HG02642 (cell line): ENCODE measurements around the gene ATXN1.

Experiments used
- ATAC-seq: cut with Tn5 transposase; IDR thresholded peaks from one replicate; pipeline ENCODE4 v1.9.1; 2021; ENCODE audit warnings: mild to moderate bottlenecking; ENCODE audit not compliant: unreplicated experiment, poor library complexity

ATXN1 gene

DNA sequence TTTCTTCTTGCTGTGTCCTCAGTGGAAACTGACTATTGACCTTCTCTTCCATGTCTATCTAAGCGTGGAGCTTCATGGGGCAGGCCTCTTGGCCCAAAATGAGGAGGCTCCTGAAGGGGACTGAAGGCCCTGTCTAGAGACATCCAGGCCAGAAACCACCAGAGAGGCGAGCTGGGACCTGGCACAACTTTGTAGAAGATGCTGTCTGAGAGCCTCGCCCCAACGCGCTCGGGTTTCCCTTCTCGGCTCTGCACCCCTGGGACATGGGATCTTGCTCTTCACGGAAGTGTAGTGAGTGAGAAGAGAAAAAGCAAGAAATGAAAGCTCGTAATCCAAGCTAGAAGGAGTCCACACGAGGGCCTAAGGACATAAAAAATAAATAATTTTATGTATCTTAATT is 426.1 kb downstream of the ATXN1 start:
- no peak for ATAC-seq

DNA sequence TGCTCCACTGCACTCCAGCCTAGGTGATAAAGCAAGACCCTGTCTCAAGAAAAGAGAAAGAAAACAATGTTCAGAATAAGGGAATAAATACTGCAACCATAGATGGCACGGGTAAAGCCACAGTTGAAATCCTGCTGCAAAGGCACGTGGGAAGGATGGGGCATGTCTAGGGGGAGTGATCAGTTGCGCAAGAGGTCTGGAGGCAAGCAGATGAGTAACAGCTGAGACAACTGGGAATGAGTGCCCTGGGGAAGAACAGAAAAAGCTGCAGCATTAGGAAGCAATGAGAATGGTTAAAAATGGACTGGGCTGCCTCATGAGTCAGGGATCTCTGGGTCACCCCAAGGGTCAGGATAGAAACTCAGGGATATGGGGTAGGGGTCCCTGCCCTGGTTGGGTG is 426.6 kb downstream of the ATXN1 start:
- no peak for ATAC-seq

DNA sequence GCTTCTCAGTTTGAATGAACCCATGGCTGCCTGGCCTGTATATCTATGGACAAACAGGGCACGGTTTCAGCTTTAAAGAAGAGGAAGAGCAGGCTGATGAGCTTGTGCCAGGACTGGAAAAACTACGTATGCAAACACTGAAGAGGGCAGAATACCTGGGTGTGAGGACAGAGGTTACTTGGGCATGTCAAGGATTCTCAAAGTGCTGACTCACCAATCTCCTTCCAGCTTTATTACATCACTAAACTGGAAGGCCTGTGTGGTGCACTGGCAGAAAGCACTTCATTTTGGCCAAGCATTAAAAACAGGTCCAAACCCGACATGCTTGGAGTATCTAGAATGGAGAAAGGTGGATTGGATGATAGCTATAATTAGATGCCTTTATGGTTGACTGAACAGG is 427.7 kb downstream of the ATXN1 start:
- ATAC-seq, result no peak

DNA sequence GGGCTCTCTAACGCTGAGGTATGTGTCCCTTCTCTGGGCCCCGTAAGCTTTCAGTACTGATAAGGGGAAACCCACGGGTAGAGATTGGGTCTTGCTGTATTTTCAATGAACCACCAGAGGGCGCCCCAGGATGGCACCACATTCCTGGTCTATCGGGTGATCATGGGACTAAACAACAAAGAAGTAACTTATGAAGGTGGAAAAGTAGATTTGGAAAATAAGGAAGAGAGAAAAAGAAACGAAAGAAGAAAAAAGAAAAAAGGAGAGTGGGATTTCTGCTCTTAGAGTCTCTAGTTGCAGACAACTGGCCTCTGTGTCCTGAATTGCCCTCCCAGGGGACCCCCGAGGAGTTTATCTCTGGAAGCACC is 429.1 kb downstream of the ATXN1 start:
- ATAC-seq, result peak; percentile 85

DNA sequence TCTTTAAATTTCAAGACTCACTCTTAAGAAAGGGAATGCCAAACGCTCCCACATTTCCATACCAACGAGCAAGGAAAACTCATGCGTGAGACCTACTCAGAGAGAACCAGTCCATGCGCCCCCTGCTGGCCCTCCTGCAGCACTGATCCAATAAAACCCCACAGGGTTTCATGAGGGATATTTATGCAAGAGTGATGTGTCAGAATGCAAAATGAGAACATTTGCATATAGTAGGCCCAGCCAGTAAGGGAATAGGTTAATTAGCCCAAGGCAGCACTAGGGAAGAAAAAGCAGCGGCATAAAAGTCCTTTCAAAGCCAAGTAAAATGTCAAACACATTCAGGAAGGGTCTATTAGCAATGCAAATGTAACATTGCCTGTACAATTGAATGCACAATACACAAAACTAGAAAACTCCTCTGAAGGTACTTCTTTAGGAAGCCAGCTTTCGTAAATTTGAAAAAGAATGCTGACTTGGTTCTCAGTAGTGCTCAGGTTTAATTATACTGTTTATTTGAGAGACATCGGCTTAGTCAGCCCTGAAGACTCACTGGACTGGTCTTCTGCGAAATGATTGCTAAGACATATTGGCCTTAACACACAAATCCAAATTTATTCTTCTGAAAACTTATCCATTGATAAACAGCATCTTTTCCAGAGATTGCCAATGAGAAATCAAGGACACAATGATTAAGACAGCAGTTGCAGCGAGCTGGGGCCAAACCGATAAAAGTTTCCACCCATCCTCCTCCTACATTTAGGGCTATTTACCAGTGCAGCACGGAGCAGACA is 429.7 kb downstream of the ATXN1 start:
- peak; percentile 41 for ATAC-seq

DNA sequence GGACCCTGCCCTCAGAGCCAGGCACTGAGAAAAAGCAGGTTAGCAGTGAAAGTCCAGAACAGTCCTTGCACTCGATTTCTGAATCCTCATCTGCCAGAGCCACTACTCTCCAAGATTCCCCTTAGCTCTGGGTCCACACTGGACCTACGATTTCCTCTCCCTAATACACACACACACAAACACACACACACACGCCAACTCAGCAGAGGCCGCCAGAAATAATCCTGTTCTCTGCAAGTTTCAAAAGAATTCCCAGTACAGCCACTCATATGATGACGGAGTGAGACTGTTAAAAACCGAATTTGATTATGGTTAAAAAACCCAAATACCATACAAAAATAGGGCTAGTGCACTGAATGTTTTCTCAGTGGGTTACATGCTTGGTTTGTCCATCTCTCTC is 432.0 kb downstream of the ATXN1 start:
- ATAC-seq, result no peak

DNA sequence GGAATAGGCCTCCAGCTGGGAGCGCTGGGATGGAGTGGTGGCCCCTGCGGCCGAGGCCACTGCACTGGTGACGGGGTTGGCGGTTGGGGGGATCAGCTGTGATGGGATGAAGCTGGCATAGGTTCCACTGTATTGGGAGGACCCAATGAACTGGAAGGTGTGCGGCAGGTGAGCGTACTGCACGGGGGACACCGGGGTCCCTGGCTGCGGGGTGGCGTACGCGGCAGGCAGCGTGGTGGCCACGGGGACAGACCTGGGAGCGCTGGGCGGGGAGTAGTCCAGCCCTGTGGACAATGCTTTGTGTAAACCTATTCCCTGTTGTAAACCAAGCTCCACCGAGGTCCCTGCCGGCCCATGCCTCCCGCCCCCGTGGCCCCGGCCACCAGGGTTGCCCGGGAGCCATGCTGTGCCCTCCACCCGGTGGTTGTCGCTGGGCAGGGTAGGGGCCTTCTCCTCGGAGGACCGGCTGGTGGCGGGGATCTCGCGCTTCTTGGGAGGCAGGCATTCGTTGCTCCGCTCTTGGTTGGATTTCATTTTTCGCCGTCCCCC is 433.4 kb downstream of the ATXN1 start:
- no peak for ATAC-seq

DNA sequence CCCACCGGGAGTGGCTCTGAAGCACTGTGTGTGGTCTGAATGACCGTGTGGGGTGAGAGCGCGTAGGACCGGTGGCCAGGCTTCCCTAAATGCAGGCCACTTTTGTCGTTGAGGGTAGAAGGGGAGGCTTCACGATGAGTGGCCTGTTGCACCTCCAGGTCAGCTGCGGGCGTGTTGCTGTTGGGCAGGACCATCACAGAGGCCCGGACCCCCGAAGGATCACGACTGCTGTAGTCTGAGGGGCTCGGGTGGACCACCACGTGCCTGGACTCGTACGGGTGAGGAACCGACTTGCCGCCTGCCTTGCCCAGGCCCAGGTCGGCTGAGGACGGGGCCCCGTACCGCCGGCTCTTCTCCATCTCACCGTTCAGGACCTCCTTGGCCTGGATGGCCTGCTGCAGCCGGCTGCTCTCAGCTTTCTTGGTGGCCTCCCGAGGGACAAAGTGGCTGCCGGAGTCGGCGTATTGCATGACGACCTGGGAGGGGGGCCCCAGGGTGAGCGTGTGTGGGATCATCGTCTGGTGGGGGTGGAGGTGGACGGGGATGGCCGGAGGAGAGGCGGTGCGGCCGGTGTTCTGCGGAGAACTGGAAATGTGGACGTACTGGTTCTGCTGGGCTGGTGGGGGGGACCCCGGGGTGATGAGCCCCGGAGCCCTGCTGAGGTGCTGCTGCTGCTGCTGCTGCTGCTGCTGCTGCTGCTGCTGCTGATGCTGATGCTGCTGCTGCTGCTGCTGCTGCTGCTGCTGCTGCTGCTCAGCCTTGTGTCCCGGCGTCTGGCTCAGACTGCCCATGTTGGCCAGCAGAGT is 434.1 kb downstream of the ATXN1 start:
- ATAC-seq, result no peak

DNA sequence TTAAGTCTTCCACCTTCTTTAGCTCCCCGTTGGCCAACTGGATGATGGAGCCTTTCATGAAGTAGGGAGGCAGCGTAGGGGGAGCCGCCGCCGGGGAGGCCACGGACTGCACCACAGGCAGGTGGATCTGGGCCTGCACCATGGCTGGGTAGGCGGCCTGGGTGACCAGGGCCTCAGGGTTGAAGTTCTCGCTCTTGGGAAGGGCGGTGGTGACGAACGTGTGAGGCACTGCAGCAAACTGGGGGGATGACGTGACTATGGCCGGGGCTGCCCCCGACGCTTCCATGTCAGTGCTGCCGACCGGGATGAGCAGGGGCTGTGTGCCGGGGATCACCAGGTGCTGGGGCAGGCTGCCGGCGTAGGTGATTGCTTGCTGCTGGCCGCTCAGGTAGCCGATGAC is 434.7 kb downstream of the ATXN1 start:
- no peak for ATAC-seq

DNA sequence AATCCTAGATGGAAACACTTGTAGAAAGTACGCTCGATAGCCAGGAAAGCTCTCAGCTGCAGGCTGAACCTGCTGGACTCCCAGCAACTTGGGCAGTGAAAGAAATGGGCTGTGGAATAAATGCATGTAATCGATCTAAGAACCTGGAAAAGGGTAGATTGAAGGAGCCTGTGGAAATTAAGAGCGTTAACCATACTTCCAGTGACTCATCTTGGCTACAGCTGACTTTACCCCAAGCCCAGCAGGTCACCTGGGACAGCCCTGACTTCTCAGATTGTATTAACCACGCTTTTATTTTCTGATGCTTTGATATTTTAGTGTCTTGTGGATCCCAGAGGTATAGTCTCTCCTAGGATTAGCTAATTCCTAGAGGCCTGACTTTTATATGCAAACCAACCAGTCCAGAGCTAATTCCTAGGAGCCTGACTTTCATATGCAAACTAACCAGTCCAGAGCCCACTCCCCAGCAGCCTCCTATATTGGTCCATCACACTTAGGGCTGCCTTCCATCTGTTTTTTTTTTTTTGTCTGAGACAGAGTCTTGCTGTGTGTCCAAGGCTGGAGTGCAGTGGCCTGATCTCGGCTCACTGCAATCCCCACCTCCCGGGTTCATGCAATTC is 436.5 kb downstream of the ATXN1 start:
- ATAC-seq, result no peak

DNA sequence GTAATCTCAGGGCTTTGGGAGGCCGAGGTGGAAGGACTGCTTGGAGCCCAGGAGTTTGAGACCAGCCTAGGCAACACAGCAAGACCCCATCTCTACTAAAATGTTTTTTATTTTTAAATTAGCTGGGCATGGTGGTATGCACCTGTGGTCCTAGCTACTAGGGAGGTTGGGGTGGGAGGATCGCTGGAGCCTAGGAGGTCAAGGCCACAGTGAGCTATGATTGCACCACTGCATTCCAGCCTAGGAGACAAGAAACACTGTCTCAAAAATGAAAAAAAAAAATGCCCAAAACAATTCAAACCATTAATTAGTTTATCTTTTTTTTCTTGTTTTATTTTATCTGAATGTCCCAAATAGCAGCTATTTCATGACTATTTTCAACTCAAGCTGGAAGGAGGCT is 437.1 kb downstream of the ATXN1 start:
- ATAC-seq, result no peak

DNA sequence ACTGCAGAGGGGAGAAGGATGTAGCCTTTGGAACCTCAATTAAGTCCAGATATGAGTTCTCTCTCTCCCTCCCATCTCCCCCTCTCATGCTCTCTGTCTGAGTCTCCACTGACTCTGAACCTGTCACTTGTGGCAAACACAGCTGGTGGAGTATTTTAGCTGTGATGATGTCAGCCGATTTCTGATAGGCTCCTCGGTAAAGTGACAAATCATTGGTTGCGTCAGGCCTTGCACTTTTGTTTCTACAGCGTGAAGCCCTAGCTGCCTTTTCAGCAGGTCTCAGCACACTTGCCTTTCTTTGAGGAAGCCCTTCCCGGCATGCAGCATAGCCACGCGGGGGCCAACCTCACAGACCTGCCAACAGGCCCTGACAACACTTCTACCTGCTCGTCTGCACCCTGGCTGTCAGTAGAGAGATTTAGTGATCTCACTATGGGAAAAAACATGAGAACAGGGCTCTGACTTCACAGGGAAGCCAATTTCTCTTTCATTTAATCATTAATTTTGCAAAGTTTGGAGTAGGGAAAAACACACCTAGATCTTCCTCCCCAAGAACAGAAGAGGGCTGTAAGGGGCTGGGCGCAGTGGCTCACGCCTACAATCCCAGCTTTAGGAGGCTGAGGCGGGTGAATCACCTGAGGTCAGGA is 438.5 kb downstream of the ATXN1 start:
- ATAC-seq, result peak; percentile 77

DNA sequence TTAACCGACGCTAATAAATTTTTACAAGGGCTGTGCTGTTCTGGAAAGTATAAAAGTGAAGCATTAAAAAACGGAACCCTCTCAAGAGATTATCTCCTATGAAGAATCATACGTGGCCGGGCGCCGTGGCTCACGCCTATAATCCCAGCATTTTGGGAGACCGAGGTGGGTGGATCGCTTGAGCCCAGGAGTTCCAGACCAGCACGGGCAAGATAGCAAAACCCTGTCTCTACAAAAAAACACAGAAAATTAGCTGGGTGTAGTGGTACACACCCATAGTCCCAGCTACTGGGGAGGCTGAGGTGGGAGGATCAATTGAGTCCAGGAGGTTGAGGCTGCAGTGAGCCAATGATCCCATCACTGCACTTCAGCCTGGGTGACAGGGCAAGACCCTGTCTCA is 439.4 kb downstream of the ATXN1 start:
- no peak for ATAC-seq

DNA sequence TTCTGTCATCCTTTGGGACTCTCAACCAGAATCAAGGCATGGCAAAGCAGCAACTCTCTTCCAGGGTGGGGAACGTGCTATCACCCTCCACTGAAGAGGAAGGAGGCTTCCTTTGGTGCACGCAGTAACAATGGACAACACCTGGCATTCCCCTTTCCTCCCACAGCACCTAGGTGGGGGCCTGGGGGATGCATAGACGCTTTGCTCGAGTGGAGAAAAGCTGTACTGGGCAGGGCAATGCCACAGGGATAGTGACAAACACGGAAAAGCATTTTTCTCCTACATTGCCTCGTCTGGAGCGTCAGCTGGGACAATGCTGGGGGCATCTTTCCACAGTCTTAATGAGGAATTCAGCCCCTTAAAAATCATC is 439.9 kb downstream of the ATXN1 start:
- ATAC-seq, result no peak

DNA sequence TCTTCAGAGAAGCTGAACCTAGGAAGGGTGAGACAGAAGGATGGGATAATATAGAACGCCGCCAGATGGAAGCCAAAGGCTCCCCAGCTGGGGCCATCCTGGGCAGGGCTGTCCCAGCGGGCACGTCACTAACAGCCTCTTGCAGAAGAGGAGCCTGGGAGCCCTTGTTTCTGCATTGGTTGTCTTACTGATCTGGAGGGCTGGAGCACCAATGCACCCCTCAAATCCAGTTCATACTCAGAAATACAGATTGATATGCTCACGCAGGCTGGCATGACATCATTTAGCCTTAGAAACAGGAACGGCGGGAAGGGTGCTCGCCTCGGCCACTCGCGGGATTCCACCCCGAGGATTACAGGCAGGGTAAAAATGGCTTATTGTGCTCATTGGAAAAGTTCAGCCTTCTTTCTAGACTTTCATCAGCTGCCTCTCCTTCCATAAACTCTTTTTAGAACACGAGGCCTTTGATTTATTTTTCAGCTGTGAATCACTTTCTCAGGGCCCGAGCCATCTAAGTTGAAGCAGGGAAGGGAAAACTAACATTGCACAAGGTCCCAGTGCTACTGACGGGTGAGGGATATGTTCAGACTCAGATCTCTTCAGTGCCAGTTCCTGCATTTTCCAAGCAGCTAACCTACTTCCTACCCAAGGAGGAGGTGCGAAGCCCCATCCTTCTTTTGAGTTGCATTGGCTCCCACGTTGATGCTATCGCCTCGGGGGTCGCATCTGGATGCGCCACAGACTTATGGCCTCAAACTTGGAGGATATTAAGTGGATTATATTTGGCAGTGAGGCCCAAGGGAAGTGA is 440.5 kb downstream of the ATXN1 start:
- no peak for ATAC-seq

DNA sequence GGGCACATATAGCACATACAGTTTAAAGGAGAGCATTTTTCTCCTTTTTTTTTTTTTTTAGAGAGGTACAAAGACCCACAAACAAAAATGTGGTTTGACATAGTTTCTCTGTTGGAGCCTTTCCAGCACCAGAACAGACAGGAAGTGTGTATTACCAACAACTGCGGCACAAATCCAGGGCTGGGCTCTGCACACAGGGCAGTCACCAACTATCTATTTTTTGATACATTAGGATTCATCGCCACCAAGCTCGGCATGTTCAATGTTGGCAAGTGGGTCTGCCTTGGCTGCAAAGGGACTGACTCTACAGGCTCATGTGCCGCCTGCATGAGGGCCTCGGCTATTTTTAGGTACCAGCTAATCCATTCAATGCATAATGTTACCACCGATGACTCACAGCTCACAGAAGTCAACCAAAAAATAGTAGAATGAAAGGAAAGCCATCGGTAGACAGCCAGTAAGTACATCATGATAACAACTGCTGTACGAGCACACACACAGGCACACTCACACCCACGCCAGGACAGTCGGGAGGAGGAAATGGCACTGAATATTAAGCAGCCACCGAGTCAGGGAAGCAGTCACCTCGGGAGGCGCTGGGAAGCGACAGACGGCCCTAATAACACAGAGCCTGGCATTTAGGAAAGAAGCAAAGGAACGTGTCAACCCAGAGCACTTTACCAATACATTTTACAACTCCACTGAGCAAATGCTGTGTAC is 441.3 kb downstream of the ATXN1 start:
- peak; percentile 72 for ATAC-seq

DNA sequence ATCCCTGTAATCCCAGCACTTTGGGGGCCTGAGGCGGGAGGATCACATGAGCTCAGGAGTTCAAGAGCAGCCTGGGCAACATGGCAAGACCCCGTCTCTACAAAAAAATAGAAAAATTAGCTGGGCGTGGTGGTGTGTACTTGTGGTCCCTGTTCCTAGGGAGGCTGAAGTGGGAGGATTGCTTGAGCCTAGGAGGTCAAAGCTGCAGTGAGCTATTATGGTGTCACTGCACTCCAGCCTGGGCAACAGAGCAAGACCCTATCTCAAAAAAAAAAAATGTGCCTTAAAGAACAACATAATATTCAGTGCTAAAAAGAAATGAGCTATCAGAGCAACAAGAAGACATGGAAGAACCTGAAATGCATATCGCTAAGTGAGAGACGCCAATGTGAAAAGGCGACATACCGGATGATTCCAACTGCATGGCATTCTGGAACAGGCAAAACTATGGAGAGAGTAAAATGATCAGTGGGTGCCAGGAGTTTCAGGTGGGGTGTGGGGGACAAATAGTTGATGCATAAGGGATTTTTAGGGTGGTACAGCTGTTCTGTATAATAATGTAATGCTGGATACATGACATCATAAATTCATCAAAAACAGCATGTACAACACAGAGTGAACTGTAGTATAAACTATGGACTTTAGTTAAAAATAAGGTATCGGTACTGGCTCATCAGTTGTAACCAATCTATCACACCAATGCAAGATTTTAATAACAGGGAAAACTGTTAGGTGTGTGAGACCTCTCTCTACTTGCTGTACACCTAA is 442.1 kb downstream of the ATXN1 start:
- ATAC-seq, result no peak

DNA sequence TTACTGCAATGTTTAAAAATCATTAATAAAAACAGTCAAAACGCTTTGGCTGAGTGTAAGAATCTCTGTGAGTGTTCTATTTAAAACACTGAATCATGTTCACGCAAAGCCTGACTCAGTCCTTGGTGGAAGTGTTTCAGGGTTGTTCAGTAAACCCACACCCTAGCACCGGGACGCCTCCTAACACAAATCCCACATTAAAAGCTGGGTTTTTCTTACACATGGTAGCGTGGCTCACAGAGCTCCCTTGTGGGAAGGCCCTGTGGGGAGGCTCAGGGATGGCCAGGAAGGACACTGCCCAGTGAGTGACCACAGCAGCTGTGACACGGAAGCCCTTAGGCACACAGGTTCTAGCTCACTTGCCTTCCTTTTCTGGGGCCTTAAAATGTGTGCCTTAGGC is 442.7 kb downstream of the ATXN1 start:
- no peak for ATAC-seq
